Activated effector memory CD4-positive, alpha-beta T cell treated with anti-CD3 and anti-CD28 coated beads, Interleukin-2, amount 50 U/mL, for 16 hours (primary cell): ENCODE data around the gene EYA3.

Experiments used
- DNase-seq: peaks from one replicate; pipeline ENCODE4 v3.0.0-alpha.2; 2020

Gene EYA3

GRCh38 chr1:28112388-28113241, 24.2 kb upstream of the EYA3 start:
- no peak for DNase-seq

GRCh38 chr1:28111157-28111556, 22.7 kb upstream of the EYA3 start:
- no peak for DNase-seq

GRCh38 chr1:28110555-28110954, 22.1 kb upstream of the EYA3 start:
- DNase-seq = no peak

GRCh38 chr1:28109639-28110038, 21.2 kb upstream of the EYA3 start:
- no peak for DNase-seq

- no peak for DNase-seq
These were observed 19.6 kb upstream of the EYA3 start for GRCh38 chr1:28108001-28108400.

- no peak for DNase-seq
These were observed 16.6 kb upstream of the EYA3 start for GRCh38 chr1:28104866-28105467.

- DNase-seq = no peak
These were observed 13.8 kb upstream of the EYA3 start for GRCh38 chr1:28102189-28102588.

- DNase-seq = no peak
These were observed 10.8 kb upstream of the EYA3 start for GRCh38 chr1:28099050-28099769.

GRCh38 chr1:28097100-28097472, 8.7 kb upstream of the EYA3 start:
- no peak for DNase-seq

- no peak for DNase-seq
These were observed 8.0 kb upstream of the EYA3 start for GRCh38 chr1:28096210-28097099.

GRCh38 chr1:28091043-28091781, 2.8 kb upstream of the EYA3 start:
- DNase-seq = peak; percentile 91

GRCh38 chr1:28087614-28088167, 719 bp downstream of the EYA3 start:
- DNase-seq = peak; percentile 66

GRCh38 chr1:28086651-28087050, 1.8 kb downstream of the EYA3 start:
- no peak for DNase-seq

GRCh38 chr1:28085129-28085528, 3.3 kb downstream of the EYA3 start:
- no peak for DNase-seq

- no peak for DNase-seq
These were observed 4.5 kb downstream of the EYA3 start for GRCh38 chr1:28083876-28084275.

GRCh38 chr1:28078680-28079626, 9.5 kb downstream of the EYA3 start:
- no peak for DNase-seq

- DNase-seq = no peak
These were observed 10.1 kb downstream of the EYA3 start for GRCh38 chr1:28078262-28078661.

- no peak for DNase-seq
These were observed 13.4 kb downstream of the EYA3 start for GRCh38 chr1:28074892-28075511.

- DNase-seq = no peak
These were observed 14.5 kb downstream of the EYA3 start for GRCh38 chr1:28073867-28074266.

GRCh38 chr1:28071813-28072212, 16.6 kb downstream of the EYA3 start:
- no peak for DNase-seq
